ENCODE measurements around the gene TRMT10B. TPM values are rescaled to one million over a fixed set of nuclear protein-coding genes. Genes with fewer than 3 reads are reported as not detected.
"Not testable (repeated sequence)": the region's sequence is repeated elsewhere in the genome, so short reads cannot be mapped to it uniquely, and the experiment has no call there.

Gene TRMT10B
- total RNA-seq, 6 experiments from 2014 or later: 2.1 to 3.1 (median 2.6) TPM

- Mint-ChIP-seq H3K27me3 (ENCODE audit: insufficient read depth) (no peaks in the 10 kb centered on the region; the same call in none of the 2 replicates), H3K4me3 (no peak overlapping the region), H3K36me3 (ENCODE audit: low read depth) (peaks cover 12% of the 10 kb centered on the region; the same call in 1 of the 2 replicates), H3K27ac (no peak overlapping the region), H3K9me3 (no peaks in the 10 kb centered on the region), H3K4me1 (ENCODE audit: low read depth) (peaks cover 12% of the 10 kb centered on the region; the same call in 1 of the 2 replicates)
- no peak for DNase-seq
- no peak for TF ChIP-seq CTCF (IDR thresholded peaks at IDR 0.05)
These were observed 59.3 kb downstream of the TRMT10B start for GRCh38 chr9:37812773-37813379.

- H3K4me1 Mint-ChIP-seq (ENCODE audit: low read depth): no peaks in the 10 kb centered on the region
These were observed 65.2 kb downstream of the TRMT10B start for GRCh38 chr9:37818849-37819248.

GRCh38 chr9:37820142-37820541, 66.5 kb downstream of the TRMT10B start:
- TF ChIP-seq CTCF (IDR thresholded peaks at IDR 0.05): no peak
- Mint-ChIP-seq H3K36me3 (ENCODE audit: low read depth) (peaks cover 24% of the 10 kb centered on the region), H3K4me3 (no peak overlapping the region)

More at GRCh38 chr9:37818849-37819248, 65.2 kb downstream of the TRMT10B start:
- Mint-ChIP-seq H3K36me3 (ENCODE audit: low read depth) (peaks cover 14% of the 10 kb centered on the region), H3K27me3 (ENCODE audit: insufficient read depth) (no peaks in the 10 kb centered on the region; the same call in none of the 2 replicates), H3K9me3 (no peaks in the 10 kb centered on the region), H3K4me3 (no peak overlapping the region), H3K27ac (no peak overlapping the region)
- DNase-seq: no peak
- no peak for TF ChIP-seq CTCF (IDR thresholded peaks at IDR 0.05)

GRCh38 chr9:37825174-37825573, 71.6 kb downstream of the TRMT10B start:
- not testable (repeated sequence) for H3K4me3 Mint-ChIP-seq; H3K4me1 Mint-ChIP-seq (ENCODE audit: low read depth); DNase-seq; H3K9me3 Mint-ChIP-seq; H3K27me3 Mint-ChIP-seq (ENCODE audit: insufficient read depth); H3K27ac Mint-ChIP-seq
- H3K36me3 Mint-ChIP-seq (ENCODE audit: low read depth): peaks cover 32% of the 10 kb centered on the region

More at GRCh38 chr9:37820142-37820541, 66.5 kb downstream of the TRMT10B start:
- no peaks in the 10 kb centered on the region; the same call in none of the 2 replicates for H3K27me3 Mint-ChIP-seq (ENCODE audit: insufficient read depth)
- no peaks in the 10 kb centered on the region for H3K9me3 Mint-ChIP-seq
- no peak for DNase-seq
- H3K4me1 Mint-ChIP-seq (ENCODE audit: low read depth): no peaks in the 10 kb centered on the region
- H3K27ac Mint-ChIP-seq: no peak overlapping the region

GRCh38 chr9:37827483-37828165, 74.0 kb downstream of the TRMT10B start:
- no peak overlapping the region for H3K27ac Mint-ChIP-seq
- no peak for DNase-seq
- H3K27me3 Mint-ChIP-seq (ENCODE audit: insufficient read depth): no peaks in the 10 kb centered on the region; the same call in 1 of the 2 replicates
- no peak for TF ChIP-seq CTCF (IDR thresholded peaks at IDR 0.05)
- no peak overlapping the region for H3K4me3 Mint-ChIP-seq
- peaks cover 18% of the 10 kb centered on the region for H3K36me3 Mint-ChIP-seq (ENCODE audit: low read depth)
- H3K4me1 Mint-ChIP-seq (ENCODE audit: low read depth): no peaks in the 10 kb centered on the region
- H3K9me3 Mint-ChIP-seq: no peaks in the 10 kb centered on the region

Other genes starting within 250 kb of the TRMT10B start
- gene FBXO10, start 177.4 kb upstream of the TRMT10B start, total RNA-seq (2021; fragmentation: NEBNext Ultra II Directional; extraction: Animal tissue kit (Norgen Biotek cat#: 25700)): 1 to 10 TPM; 6.0 to 8.9 (median 7.0) TPM
- 100 to 1,000 TPM; 140 to 166 (median 148) TPM for gene TOMM5, start 161.2 kb upstream of the TRMT10B start, total RNA-seq (2021; fragmentation: NEBNext Ultra II Directional; extraction: Animal tissue kit (Norgen Biotek cat#: 25700))
- gene FRMPD1, start 102.9 kb upstream of the TRMT10B start, total RNA-seq (2021; fragmentation: NEBNext Ultra II Directional; extraction: Animal tissue kit (Norgen Biotek cat#: 25700)): not detected
- 10 to 100 TPM; 37.7 to 49.8 (median 41.9) TPM for gene EXOSC3, start 31.3 kb downstream of the TRMT10B start, total RNA-seq (2021; fragmentation: NEBNext Ultra II Directional; extraction: Animal tissue kit (Norgen Biotek cat#: 25700))
- 10 to 100 TPM; 18.3 to 26.5 (median 23.1) TPM for gene DCAF10, start 47.0 kb downstream of the TRMT10B start, total RNA-seq (2021; fragmentation: NEBNext Ultra II Directional; extraction: Animal tissue kit (Norgen Biotek cat#: 25700))
- gene SLC25A51, start 150.3 kb downstream of the TRMT10B start, total RNA-seq (2021; fragmentation: NEBNext Ultra II Directional; extraction: Animal tissue kit (Norgen Biotek cat#: 25700)): 10 to 100 TPM; 29.1 to 35.0 (median 32.9) TPM

Measured in HFFc6 (cell line).